ENCODE results near the gene FAM20C. TPM values are rescaled to one million over a fixed set of nuclear protein-coding genes. Genes with fewer than 3 reads are reported as not detected.

Gene FAM20C
- total and polyA plus RNA-seq, 2 of the 8 experiments (the other 6 are each of a cell fraction or from before 2014, with no cell fraction given) = 9.5 to 34.8 TPM

GRCh38 chr7:297611-298374 is 105.4 kb downstream of the FAM20C start:
- Histone ChIP-seq H3K18ac (ENCODE audit: extremely low read depth, low read length) (no peak overlapping the region), H3K9me3 (ENCODE audit: insufficient read depth in 2 of 2, low read depth in 1 of 2, low read length in 1 of 2) (peaks cover 0 to 3% of the 10 kb centered on the region in 2 experiments; a peak in 1 of 4 replicates), H3K4me1 (replicated peaks in 1 of 4; ENCODE audit: control insufficient read depth in 3 of 4, insufficient read depth in 4 of 4, low read length in 3 of 4) (no peaks in the 10 kb centered on the region; a peak in 1 of 7 replicates), H3K27ac (ENCODE audit: low read depth, low read length) (no peak overlapping the region), H3K14ac (ENCODE audit: insufficient read length) (no peak overlapping the region), H2BK12ac (ENCODE audit: low read depth, low read length) (no peak overlapping the region), H3K9ac (replicated peaks in 1 of 4; ENCODE audit: extremely low read depth in 1 of 4, low read depth in 3 of 4, low read length in 3 of 4) (no peak overlapping the region), H2BK20ac (ENCODE audit: low read length) (no peak overlapping the region), H4K8ac (ENCODE audit: extremely low read depth, insufficient read depth, low read length) (no peak overlapping the region), H2BK120ac (replicated peaks; ENCODE audit: low read depth, low read length) (no peak overlapping the region), H3K79me1 (ENCODE audit: low read depth, low read length) (no peaks in the 10 kb centered on the region), H2BK15ac (ENCODE audit: low read length) (no peak overlapping the region), H3K36me3 (ENCODE audit: control insufficient read depth in 2 of 4, insufficient read depth in 4 of 4, low read length in 3 of 4) (no peaks in the 10 kb centered on the region), H4K5ac (ENCODE audit: insufficient read length, low read depth, low read length) (no peak overlapping the region), H3K23me2 (ENCODE audit: low read depth, low read length) (peaks cover 3% of the 10 kb centered on the region; the same call in 1 of the 2 replicates), H3K79me2 (ENCODE audit: control insufficient read depth in 1 of 2, insufficient read depth in 2 of 2, low read length in 2 of 2) (no peaks in the 10 kb centered on the region), H3K27me3 (replicated peaks in 1 of 4; ENCODE audit: control insufficient read depth in 3 of 4, extremely low read depth in 1 of 4, insufficient read depth in 3 of 4, low read length in 3 of 4) (peaks cover 0 to 3% (median 1%) of the 10 kb centered on the region in 4 experiments; a peak in 5 of 7 replicates), H2AK5ac (ENCODE audit: low read depth, low read length) (no peak overlapping the region), H2BK5ac (ENCODE audit: low read depth, low read length) (no peak overlapping the region), H4K20me1 (replicated peaks in 1 of 2; ENCODE audit: control insufficient read depth in 1 of 2, insufficient read depth in 2 of 2, low read length in 2 of 2) (peaks cover 0 to 3% of the 10 kb centered on the region in 2 experiments), H3K56ac (replicated peaks; ENCODE audit: insufficient read length, low read depth, low read length) (no peak overlapping the region), H4K91ac (replicated peaks; ENCODE audit: insufficient read length, low read length) (no peak overlapping the region), H3K4me2 (ENCODE audit: insufficient read depth in 1 of 2, low read depth in 2 of 2, low read length in 2 of 2) (no peak overlapping the region), H2AFZ (ENCODE audit: low read length) (no peak overlapping the region), H3K4me3 (ENCODE audit: extremely low read depth in 1 of 4, insufficient read depth in 2 of 4, low read depth in 3 of 4, low read length in 4 of 4) (no peak overlapping the region), H3K23ac (ENCODE audit: insufficient read length) (no peak overlapping the region), H3K4ac (replicated peaks; ENCODE audit: insufficient read length, low read depth, low read length) (no peak overlapping the region)
- POLR2A ChIA-PET (ENCODE audit: partially characterized antibody) = no interaction called here
- WGBS, 2 experiments (ENCODE audit: extremely low coverage in 1 of 2, insufficient coverage in 1 of 2, insufficient read length in 1 of 2, insufficient replicate concordance in 2 of 2, low coverage in 1 of 2, low lambda C conversion rate in 2 of 2, missing lambda C conversion rate in 1 of 2) = 91% methylated on average over 24 of the region's 24 CpGs; no CpG with 5 or more reads in 1 of the 2 experiments
- no peak for TF ChIP-seq ASH2L (IDR thresholded peaks at IDR 0.05; ENCODE audit: low read length)
- TF ChIP-seq SP4 (IDR thresholded peaks at IDR 0.05; ENCODE audit: low read length) = no peak
- TF ChIP-seq RBBP5 (IDR thresholded peaks at IDR 0.05; ENCODE audit: borderline replicate concordance, low read depth, low read length) = no peak
- no peak for FAIRE-seq
- CTCF ChIA-PET (ENCODE audit: partially characterized antibody) = interaction anchor here (0.6 to 1.0 kb wide), 2 partner anchors 16 to 35 kb away, joined by 4 read pairs; no protein-coding TSS in a partner anchor
- no peak for DNase-seq (ENCODE audit: low read depth in 1 of 2, low spot score in 2 of 2)
